Endothelial cell of umbilical vein (primary cell): ENCODE measurements around the gene DUOX2. TPM values are rescaled to one million over a fixed set of nuclear protein-coding genes. Genes with fewer than 3 reads are reported as not detected.

Experiments used
- BruUV-seq: library from RNA; stranded (reverse); fragments of 400-500 nt; replicated peaks from 2 replicates; lab custom pipeline; 2021; lab: Mats Ljungman, UMichigan
- CTCF ChIA-PET: fragments of 300-600, 350-600 bp; sonication (Branson Sonifier 250); formaldehyde crosslinking; loops from one replicate; lab custom pipeline; 2021; ENCODE audit warnings: antibody characterized with exemption, inconsistent platforms; lab: Charles Lee
- POLR2A ChIA-PET: fragments of 300-600, 350-600 bp; sonication (Branson Sonifier 250); formaldehyde crosslinking; loops from one replicate; lab custom pipeline; 2021; ENCODE audit warnings: antibody characterized with exemption, inconsistent platforms; lab: Charles Lee
- DNase-seq: peaks from one replicate; pipeline ENCODE4 v3.0.0-alpha.2; 2011; ENCODE audit warnings: low read depth, low spot score
- FAIRE-seq: peaks from 2 replicates; lab custom pipeline; 2011; peaks lifted over from hg19 to GRCh38; lab: Jason Lieb, UNC
- H2AFZ ChIP-seq: 2 replicates; pipeline ENCODE4 v1.6.0; 2012; ENCODE audit warnings: low read depth, low read length, control low read depth, inconsistent platforms
- H3K27ac ChIP-seq: 2 replicates; pipeline ENCODE4 v1.5.1; 2011; ENCODE audit warnings: low read depth, mild to moderate bottlenecking, control low read depth, low read length, moderate library complexity; ENCODE audit not compliant: insufficient read depth
- H3K27me3 ChIP-seq, 2 experiments: 2 replicates each; pipeline versions ENCODE4 v1.6.0 to v1.6.1; 2011; ENCODE audit warnings: low read length in 2 of 2, mixed read lengths in 1 of 2; ENCODE audit not compliant: control insufficient read depth in 2 of 2, insufficient read depth in 2 of 2
- H3K36me3 ChIP-seq, 2 experiments: 2 replicates in 1 of 2; 3 replicates in 1 of 2; pipeline ENCODE4 v1.5.1; 2011; ENCODE audit warnings: low read length in 2 of 2, mild to moderate bottlenecking in 1 of 2, moderate library complexity in 1 of 2; ENCODE audit not compliant: control insufficient read depth in 2 of 2, insufficient read depth in 2 of 2; ENCODE audit errors: extremely low read depth in 1 of 2
- H3K4me1 ChIP-seq: 3 replicates; pipeline ENCODE4 v1.5.1; 2011; ENCODE audit warnings: mild to moderate bottlenecking, low read length; ENCODE audit not compliant: control insufficient read depth, insufficient read depth; ENCODE audit errors: extremely low read depth
- H3K4me2 ChIP-seq: 2 replicates; pipeline ENCODE4 v1.6.1; 2011; ENCODE audit warnings: low read length, control low read depth, mixed read lengths; ENCODE audit not compliant: insufficient read depth
- H3K4me3 ChIP-seq, 3 experiments: fragments of 200-600 bp in 1 of 3; sonication (generic), shearing (Covaris generic) in 1 of 3; replicated peaks in 1 of 3; 2 replicates each; pipeline ENCODE4 v1.5.1; 2011 to 2016; ENCODE audit warnings: control low read depth in 3 of 3, low read length in 3 of 3, mild to moderate bottlenecking in 2 of 3, inconsistent platforms in 1 of 3, low read depth in 1 of 3, moderate library complexity in 1 of 3; ENCODE audit not compliant: insufficient read depth in 1 of 3
- H3K79me2 ChIP-seq: 2 replicates; pipeline ENCODE4 v1.6.0; 2012; ENCODE audit warnings: low read length, inconsistent platforms; ENCODE audit not compliant: control insufficient read depth, insufficient read depth
- H3K9ac ChIP-seq: replicated peaks from 2 replicates; pipeline ENCODE3; 2011; ENCODE audit warnings: low read length, control low read depth; ENCODE audit not compliant: insufficient read depth; ENCODE audit errors: extremely low read depth
- H3K9me1 ChIP-seq: replicated peaks from 3 replicates; pipeline ENCODE4 v1.6.0; 2011; ENCODE audit warnings: mild to moderate bottlenecking, low read length; ENCODE audit not compliant: control insufficient read depth, insufficient read depth; ENCODE audit errors: extremely low read depth
- H3K9me3 ChIP-seq: replicated peaks from 2 replicates; pipeline ENCODE4 v1.5.1; 2012; ENCODE audit warnings: low read length, inconsistent platforms; ENCODE audit not compliant: control insufficient read depth, insufficient read depth
- H4K20me1 ChIP-seq: replicated peaks from 2 replicates; pipeline ENCODE3; 2011; ENCODE audit warnings: mild to moderate bottlenecking, low read length; ENCODE audit not compliant: control insufficient read depth, insufficient read depth; ENCODE audit errors: extremely low read depth
- EZH2 ChIP-seq: IDR thresholded peaks from 2 replicates; pipeline ENCODE4 v1.6.1; 2012; ENCODE audit warnings: borderline replicate concordance, low read depth, mild to moderate bottlenecking, moderate library complexity, low read length, inconsistent platforms; ENCODE audit not compliant: severe bottlenecking
- FOS ChIP-seq: IDR thresholded peaks from 2 replicates; pipeline ENCODE4 v1.6.1; 2011; ENCODE audit warnings: mild to moderate bottlenecking, low read length, moderate library complexity, borderline replicate concordance; ENCODE audit not compliant: insufficient read depth
- GATA2 ChIP-seq: IDR thresholded peaks from 2 replicates; pipeline ENCODE4 v1.7.0; 2011; ENCODE audit warnings: low read depth, mild to moderate bottlenecking, moderate library complexity, mixed read lengths, low read length; ENCODE audit not compliant: insufficient read length, insufficient read depth
- JUN ChIP-seq: IDR thresholded peaks from 2 replicates; pipeline ENCODE4 v1.6.1; 2011; ENCODE audit warnings: borderline replicate concordance, low read depth; ENCODE audit not compliant: insufficient read length, insufficient read depth
- MYC ChIP-seq: IDR thresholded peaks from one replicate; pipeline ENCODE4 v1.6.1; 2011; ENCODE audit warnings: mild to moderate bottlenecking, low read depth, low read length
- POLR2A ChIP-seq: IDR thresholded peaks from 2 replicates; pipeline ENCODE4 v1.6.1; 2012; ENCODE audit warnings: low read depth, mild to moderate bottlenecking, control low read depth, low read length
- POLR2AphosphoS5 ChIP-seq: IDR thresholded peaks from 2 replicates; pipeline ENCODE4 v1.6.1; 2012; ENCODE audit warnings: low read depth, mild to moderate bottlenecking, control low read depth, low read length, moderate library complexity; ENCODE audit not compliant: insufficient read depth
- dilution Hi-C: fragments of 300-500 bp; cut with MboI; formaldehyde crosslinking; loops from one replicate; pipeline ENCODE4 v1.15.0; 2019; ENCODE audit warnings: low sequenced_read_pairs; ENCODE audit not compliant: extremely low pct_ligation_motif_present
- intact Hi-C: fragments of 100-400 bp; cut with micrococcal nuclease; formaldehyde crosslinking; loops from one replicate; pipeline ENCODE4 v1.10.0; 2022
- polyA plus RNA-seq, 4 experiments: library from polyadenylated mRNA; depleted of rRNA in 3 of 4; stranded (reverse) in 3 of 4; unstranded in 1 of 4; fragments of >200 nt; gene quantifications; 2 replicates each; pipeline versions ENCODE4 v1.2.1 to v1.2.3, GENCODE V29; 2011 to 2012; ENCODE audit warnings: missing spikeins in 1 of 4
- total RNA-seq: library from RNA; stranded (reverse); gene quantifications from 2 replicates; pipeline ENCODE4 v1.2.3, GENCODE V29; 2021
- TF ChIP-seq, protein P1 (sequence below), 2 donors: IDR thresholded peaks; 1 replicate in 1 of 2; 2 replicates in 1 of 2; pipeline ENCODE4 v1.5.1; 2011; ENCODE audit warnings: low read length in 2 of 2, mild to moderate bottlenecking in 2 of 2, moderate library complexity in 2 of 2, control low read depth in 1 of 2, inconsistent platforms in 1 of 2, low read depth in 1 of 2; ENCODE audit not compliant: insufficient read depth in 1 of 2; ENCODE audit errors: extremely low read depth in 1 of 2
- TF ChIP-seq, protein P2 (sequence below): IDR thresholded peaks from 2 replicates; pipeline ENCODE4 v1.6.1; 2011; ENCODE audit not compliant: insufficient read depth, insufficient read length

Gene DUOX2
- total and polyA plus RNA-seq, 2 donors (not counting 3 experiments of a cell fraction or from before 2014, with no cell fraction given) = 0.01 TPM; not detected in 1

GRCh38 chr15:45091161-45091560 lies 22.8 kb downstream of the DUOX2 start:
- intact Hi-C loops (no loop called here), dilution Hi-C loops (no loop called here)
- Histone ChIP-seq H3K4me2 (no peak overlapping the region), H3K27ac (no peak overlapping the region), H3K9me3 (no peaks in the 10 kb centered on the region), H3K9ac (no peak overlapping the region), H2AFZ (no peak overlapping the region), H3K9me1 (no peaks in the 10 kb centered on the region), H4K20me1 (no peaks in the 10 kb centered on the region), H3K27me3 (peaks cover 28 to 33% of the 10 kb centered on the region in 2 experiments), H3K4me1 (no peaks in the 10 kb centered on the region), H3K4me3 (no peak overlapping the region), H3K79me2 (no peaks in the 10 kb centered on the region), H3K36me3 (no peaks in the 10 kb centered on the region)
- TF ChIP-seq, protein P1, sequence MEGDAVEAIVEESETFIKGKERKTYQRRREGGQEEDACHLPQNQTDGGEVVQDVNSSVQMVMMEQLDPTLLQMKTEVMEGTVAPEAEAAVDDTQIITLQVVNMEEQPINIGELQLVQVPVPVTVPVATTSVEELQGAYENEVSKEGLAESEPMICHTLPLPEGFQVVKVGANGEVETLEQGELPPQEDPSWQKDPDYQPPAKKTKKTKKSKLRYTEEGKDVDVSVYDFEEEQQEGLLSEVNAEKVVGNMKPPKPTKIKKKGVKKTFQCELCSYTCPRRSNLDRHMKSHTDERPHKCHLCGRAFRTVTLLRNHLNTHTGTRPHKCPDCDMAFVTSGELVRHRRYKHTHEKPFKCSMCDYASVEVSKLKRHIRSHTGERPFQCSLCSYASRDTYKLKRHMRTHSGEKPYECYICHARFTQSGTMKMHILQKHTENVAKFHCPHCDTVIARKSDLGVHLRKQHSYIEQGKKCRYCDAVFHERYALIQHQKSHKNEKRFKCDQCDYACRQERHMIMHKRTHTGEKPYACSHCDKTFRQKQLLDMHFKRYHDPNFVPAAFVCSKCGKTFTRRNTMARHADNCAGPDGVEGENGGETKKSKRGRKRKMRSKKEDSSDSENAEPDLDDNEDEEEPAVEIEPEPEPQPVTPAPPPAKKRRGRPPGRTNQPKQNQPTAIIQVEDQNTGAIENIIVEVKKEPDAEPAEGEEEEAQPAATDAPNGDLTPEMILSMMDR (IDR thresholded peaks at IDR 0.05; ENCODE audit: extremely low read depth in 1 of 2, insufficient read depth in 1 of 2, low read depth in 1 of 2, low read length in 2 of 2) = no peak
- TF ChIP-seq POLR2A = no peak
- no peak for TF ChIP-seq FOS
- TF ChIP-seq POLR2AphosphoS5 = no peak
- TF ChIP-seq JUN = no peak
- no peak for TF ChIP-seq MYC
- no peak for TF ChIP-seq GATA2
- no peak for TF ChIP-seq EZH2
- TF ChIP-seq, protein P2, sequence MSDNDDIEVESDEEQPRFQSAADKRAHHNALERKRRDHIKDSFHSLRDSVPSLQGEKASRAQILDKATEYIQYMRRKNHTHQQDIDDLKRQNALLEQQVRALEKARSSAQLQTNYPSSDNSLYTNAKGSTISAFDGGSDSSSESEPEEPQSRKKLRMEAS = no peak
- POLR2A ChIA-PET = no interaction called here
- no peak for DNase-seq
- no TSS peak for BruUV-seq
- CTCF ChIA-PET = no interaction called here
- no peak for FAIRE-seq
